SK-N-SH (cell line): ENCODE data around the gene PRKAA2. TPM values are rescaled to one million over a fixed set of nuclear protein-coding genes. Genes with fewer than 3 reads are reported as not detected.

ENCODE experiments used
- CTCF ChIA-PET: fragments of 300-600, 350-600 bp; formaldehyde crosslinking; extraction: SDS; loops from one replicate; lab custom pipeline; 2021; lab: Yijun Ruan, JAX
- POLR2A ChIA-PET: fragments of 350-600 bp; sonication (Branson Sonifier 250); formaldehyde crosslinking; extraction: SDS; loops from one replicate; lab custom pipeline; 2020; ENCODE audit warnings: antibody characterized with exemption, inconsistent platforms; lab: Yijun Ruan, JAX
- DNase-seq: peaks from one replicate; pipeline ENCODE4 v3.0.0; 2012
- H2AFZ ChIP-seq: fragments of 200-600 bp; sonication (generic); 2 replicates; pipeline ENCODE4 v1.8.1; 2016; ENCODE audit warnings: antibody characterized with exemption, mild to moderate bottlenecking, low read depth
- H3F3A ChIP-seq: fragments of 200-600 bp; sonication (generic); replicated peaks from 2 replicates; pipeline ENCODE3; 2016; ENCODE audit warnings: antibody characterized with exemption, mild to moderate bottlenecking; ENCODE audit not compliant: insufficient read depth
- H3K27ac ChIP-seq, 2 experiments: fragments of 200-500 bp in 1 of 2; fragments of 200-600 bp in 1 of 2; sonication (Bioruptor generic) in 1 of 2; sonication (generic), shearing (Covaris generic) in 1 of 2; 2 replicates each; pipeline versions ENCODE4 v1.5.1 to v1.6.1; 2014 to 2016; ENCODE audit warnings: low read depth in 2 of 2, inconsistent platforms in 1 of 2, low read length in 1 of 2, mild to moderate bottlenecking in 1 of 2, mixed read lengths in 1 of 2
- H3K27me3 ChIP-seq: fragments of 200-600 bp; sonication (generic), shearing (Covaris generic); 2 replicates; pipeline ENCODE4 v1.6.1; 2016; ENCODE audit warnings: mixed run types; ENCODE audit not compliant: insufficient read depth
- H3K36me3 ChIP-seq, 2 experiments: fragments of 200-500 bp in 1 of 2; fragments of 200-600 bp in 1 of 2; sonication (Bioruptor generic) in 1 of 2; sonication (generic) in 1 of 2; replicated peaks in 1 of 2; 2 replicates each; pipeline versions ENCODE3 to v1.5.1; 2014 to 2016; ENCODE audit warnings: low read length in 1 of 2, mild to moderate bottlenecking in 1 of 2; ENCODE audit not compliant: insufficient read depth in 2 of 2, control insufficient read depth in 1 of 2
- H3K4me1 ChIP-seq, 2 experiments: fragments of 200-500 bp in 1 of 2; fragments of 200-600 bp in 1 of 2; sonication (Bioruptor generic) in 1 of 2; sonication (generic), shearing (Covaris generic) in 1 of 2; 2 replicates each; pipeline versions ENCODE4 v1.5.1 to v1.6.1; 2014 to 2016; ENCODE audit warnings: low read depth in 1 of 2, low read length in 1 of 2, mixed run types in 1 of 2; ENCODE audit not compliant: insufficient read depth in 2 of 2, control insufficient read depth in 1 of 2
- H3K4me2 ChIP-seq: fragments of 200-600 bp; sonication (generic), shearing (Covaris generic); 2 replicates; pipeline ENCODE4 v1.6.1; 2017; ENCODE audit warnings: mixed run types
- H3K4me3 ChIP-seq, 2 experiments: fragments of 200-500 bp in 1 of 2; fragments of 200-600 bp in 1 of 2; sonication (Bioruptor generic) in 1 of 2; sonication (generic), shearing (Covaris generic) in 1 of 2; 2 replicates each; pipeline versions ENCODE4 v1.5.1 to v1.8.1; 2014 to 2016; ENCODE audit warnings: low read depth in 2 of 2, inconsistent platforms in 1 of 2, low read length in 1 of 2, mild to moderate bottlenecking in 1 of 2, mixed read lengths in 1 of 2, moderate library complexity in 1 of 2
- H3K79me2 ChIP-seq: fragments of 200-600 bp; sonication (generic); 2 replicates; pipeline ENCODE4 v1.8.1; 2017; ENCODE audit warnings: mild to moderate bottlenecking; ENCODE audit not compliant: insufficient read depth
- H3K9ac ChIP-seq: fragments of 200-600 bp; sonication (generic); 2 replicates; pipeline ENCODE4 v1.6.1; 2017; ENCODE audit warnings: mixed run types
- H3K9me2 ChIP-seq: fragments of 200-600 bp; sonication (generic); 2 replicates; pipeline ENCODE4 v1.6.1; 2017; ENCODE audit warnings: mixed run types
- H3K9me3 ChIP-seq: fragments of 200-600 bp; sonication (generic); 2 replicates; pipeline ENCODE4 v1.6.1; 2017; ENCODE audit warnings: mixed run types, mild to moderate bottlenecking, moderate library complexity
- H4K20me1 ChIP-seq: fragments of 200-600 bp; sonication (generic); 2 replicates; pipeline ENCODE4 v1.6.1; 2017; ENCODE audit warnings: mild to moderate bottlenecking, mixed run types; ENCODE audit not compliant: insufficient read depth
- EP300 ChIP-seq, 2 experiments: IDR thresholded peaks; 2 replicates each; pipeline versions ENCODE4 v1.4.0 to v1.6.1; 2012; ENCODE audit warnings: borderline replicate concordance in 1 of 2, low read depth in 1 of 2, low read length in 1 of 2
- FOSL2 ChIP-seq: IDR thresholded peaks from 2 replicates; pipeline ENCODE4 v1.4.0; 2012; ENCODE audit warnings: low read depth, mild to moderate bottlenecking, moderate library complexity, borderline replicate concordance
- FOXM1 ChIP-seq: IDR thresholded peaks from 2 replicates; pipeline ENCODE4 v1.4.0; 2012; ENCODE audit warnings: low read depth, mild to moderate bottlenecking
- GABPA ChIP-seq: IDR thresholded peaks from 2 replicates; pipeline ENCODE4 v1.4.0; 2012; ENCODE audit warnings: low read depth, mild to moderate bottlenecking
- MXI1 ChIP-seq: IDR thresholded peaks from 2 replicates; pipeline ENCODE4 v1.6.1; 2012; ENCODE audit warnings: mild to moderate bottlenecking, low read depth, low read length, improper control_type of control experiment
- NFIC ChIP-seq: IDR thresholded peaks from 2 replicates; pipeline ENCODE4 v1.4.0; 2012; ENCODE audit warnings: borderline replicate concordance
- POLR2AphosphoS5 ChIP-seq: IDR thresholded peaks from 2 replicates; pipeline ENCODE4 v1.6.1; 2012; ENCODE audit warnings: low read depth, low read length
- RAD21 ChIP-seq: IDR thresholded peaks from 2 replicates; pipeline ENCODE4 v1.6.1; 2012; ENCODE audit warnings: mild to moderate bottlenecking, low read length
- RCOR1 ChIP-seq: fragments of 150-350 bp; IDR thresholded peaks from 2 replicates; pipeline ENCODE4 v1.6.1; 2017; ENCODE audit warnings: antibody characterized with exemption, low read length
- RXRA ChIP-seq: IDR thresholded peaks from 2 replicates; pipeline ENCODE4 v1.4.0; 2012; ENCODE audit warnings: low read depth, mild to moderate bottlenecking, borderline replicate concordance
- SIN3A ChIP-seq: IDR thresholded peaks from 2 replicates; pipeline ENCODE4 v1.6.1; 2012; ENCODE audit warnings: low read depth, mild to moderate bottlenecking, low read length, moderate library complexity, borderline replicate concordance
- SMC3 ChIP-seq: IDR thresholded peaks from 2 replicates; pipeline ENCODE4 v1.6.1; 2012; ENCODE audit warnings: low read depth, low read length, improper control_type of control experiment
- TAF1 ChIP-seq: IDR thresholded peaks from 2 replicates; pipeline ENCODE4 v1.6.1; 2012; ENCODE audit warnings: low read depth, mild to moderate bottlenecking, low read length, moderate library complexity, borderline replicate concordance
- TCF12 ChIP-seq: IDR thresholded peaks from 2 replicates; pipeline ENCODE4 v1.4.0; 2012
- TEAD4 ChIP-seq: IDR thresholded peaks from 2 replicates; pipeline ENCODE4 v1.4.0; 2012; ENCODE audit warnings: mild to moderate bottlenecking, borderline replicate concordance; ENCODE audit not compliant: insufficient read depth
- YY1 ChIP-seq: IDR thresholded peaks from 2 replicates; pipeline ENCODE4 v1.4.0; 2012; ENCODE audit warnings: low read depth, mild to moderate bottlenecking
- WGBS: methylation state at CpG from one replicate; pipeline ENCODE4 v1.1.6; 2017; ENCODE audit warnings: low lambda C conversion rate; 5-methylcytosine and 5-hydroxymethylcytosine counted together
- polyA plus RNA-seq, 3 experiments: library from polyadenylated mRNA; depleted of rRNA; stranded (reverse); fragments of >200 nt; gene quantifications; 2 replicates each; pipeline ENCODE4 v1.2.3, GENCODE V29; 2012
- TF ChIP-seq, protein P1 (sequence below): fragments of 150-350 bp; IDR thresholded peaks from 2 replicates; pipeline ENCODE4 v1.6.1; 2016; ENCODE audit warnings: mild to moderate bottlenecking, low read depth, low read length
- TF ChIP-seq, protein P2 (sequence below): IDR thresholded peaks from 2 replicates; pipeline ENCODE4 v1.4.0; 2012; ENCODE audit warnings: low read depth, borderline replicate concordance
- TF ChIP-seq, protein P3 (sequence below): fragments of 150-350 bp; IDR thresholded peaks from 2 replicates; pipeline ENCODE4 v1.6.1; 2017; ENCODE audit warnings: antibody characterized with exemption, low read length, low read depth, borderline replicate concordance
- TF ChIP-seq, protein P4 (sequence below): IDR thresholded peaks from 2 replicates; pipeline ENCODE4 v1.4.0; 2012; ENCODE audit warnings: low read depth
- TF ChIP-seq, protein P5 (sequence below): IDR thresholded peaks from 2 replicates; pipeline ENCODE4 v1.6.1; 2012; ENCODE audit warnings: mild to moderate bottlenecking, low read depth, low read length, moderate library complexity

PRKAA2 gene
- polyA plus RNA-seq, 1 of the 3 experiments (the other 2 are of a cell fraction), result 1.5 TPM

DNA sequence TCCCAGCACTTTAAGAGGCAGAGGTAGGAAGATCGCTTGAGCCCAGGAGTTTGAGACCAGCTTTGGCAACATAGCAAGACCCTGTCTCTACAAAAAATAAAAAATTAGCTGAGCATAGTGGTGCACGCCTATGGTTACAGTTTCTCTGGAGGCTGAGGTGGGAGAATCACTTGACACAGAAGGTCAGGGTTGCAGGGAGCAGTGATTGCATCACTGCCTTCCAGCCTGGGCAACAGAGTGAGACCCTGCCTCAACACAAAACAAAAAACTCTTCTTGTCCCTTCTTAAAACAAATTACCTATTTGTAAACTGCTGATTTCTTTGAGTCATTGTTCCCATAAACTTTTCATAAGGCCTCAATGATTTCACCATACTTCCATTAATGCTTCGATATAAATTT is 18.7 kb downstream of the PRKAA2 start:
- no peak overlapping the region for H3K4me2 ChIP-seq
- no peak overlapping the region for H3K9ac ChIP-seq
- no peaks in the 10 kb centered on the region for H3K27me3 ChIP-seq
- H3K27ac ChIP-seq, result no peak overlapping the region
- H3K4me3 ChIP-seq, result no peak overlapping the region
- ChIA-PET CTCF (no interaction called here), POLR2A (no interaction called here)
- H3K9me3 ChIP-seq, result no peaks in the 10 kb centered on the region
- no peaks in the 10 kb centered on the region for H3F3A ChIP-seq
- no peak for DNase-seq
- 100% methylated on average over 3 of the region's 3 CpGs for WGBS
- no peaks in the 10 kb centered on the region for H4K20me1 ChIP-seq
- no peaks in the 10 kb centered on the region for H3K9me2 ChIP-seq
- no peaks in the 10 kb centered on the region for H3K79me2 ChIP-seq
- H2AFZ ChIP-seq, result no peak overlapping the region
- no peaks in the 10 kb centered on the region for H3K36me3 ChIP-seq
- no peaks in the 10 kb centered on the region for H3K4me1 ChIP-seq
- TF ChIP-seq TAF1, result no peak
- no peak for TF ChIP-seq RAD21
- no peak for TF ChIP-seq SMC3
- TF ChIP-seq MXI1, result no peak

DNA sequence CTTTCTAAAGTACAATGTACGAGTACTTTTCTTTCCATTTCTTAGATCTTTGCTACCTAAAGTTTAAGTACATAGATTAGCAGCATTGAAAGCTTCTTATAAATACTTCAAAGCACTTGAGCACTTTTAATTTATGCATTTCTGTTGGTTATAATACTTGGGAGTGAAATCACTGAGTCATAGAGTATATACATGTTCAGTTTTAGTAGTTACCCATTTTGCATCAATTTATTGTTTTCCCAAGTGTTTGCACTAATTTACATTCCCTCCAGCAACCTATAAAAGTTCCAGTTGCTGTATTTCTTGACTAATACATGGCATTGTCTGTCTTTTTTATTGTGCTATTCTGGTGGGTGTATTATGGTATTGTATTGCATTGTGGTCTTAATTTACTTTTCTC is 20.3 kb downstream of the PRKAA2 start:
- H3K4me2 ChIP-seq, result no peak overlapping the region
- H3K9me2 ChIP-seq, result no peaks in the 10 kb centered on the region
- CTCF ChIA-PET, result no interaction called here
- TF ChIP-seq FOSL2, result no peak
- TF ChIP-seq RXRA, result no peak
- TF ChIP-seq, protein P1, sequence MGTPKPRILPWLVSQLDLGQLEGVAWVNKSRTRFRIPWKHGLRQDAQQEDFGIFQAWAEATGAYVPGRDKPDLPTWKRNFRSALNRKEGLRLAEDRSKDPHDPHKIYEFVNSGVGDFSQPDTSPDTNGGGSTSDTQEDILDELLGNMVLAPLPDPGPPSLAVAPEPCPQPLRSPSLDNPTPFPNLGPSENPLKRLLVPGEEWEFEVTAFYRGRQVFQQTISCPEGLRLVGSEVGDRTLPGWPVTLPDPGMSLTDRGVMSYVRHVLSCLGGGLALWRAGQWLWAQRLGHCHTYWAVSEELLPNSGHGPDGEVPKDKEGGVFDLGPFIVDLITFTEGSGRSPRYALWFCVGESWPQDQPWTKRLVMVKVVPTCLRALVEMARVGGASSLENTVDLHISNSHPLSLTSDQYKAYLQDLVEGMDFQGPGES, result no peak
- TF ChIP-seq FOXM1, result no peak
- TF ChIP-seq SMC3, result no peak
- TF ChIP-seq, protein P2, sequence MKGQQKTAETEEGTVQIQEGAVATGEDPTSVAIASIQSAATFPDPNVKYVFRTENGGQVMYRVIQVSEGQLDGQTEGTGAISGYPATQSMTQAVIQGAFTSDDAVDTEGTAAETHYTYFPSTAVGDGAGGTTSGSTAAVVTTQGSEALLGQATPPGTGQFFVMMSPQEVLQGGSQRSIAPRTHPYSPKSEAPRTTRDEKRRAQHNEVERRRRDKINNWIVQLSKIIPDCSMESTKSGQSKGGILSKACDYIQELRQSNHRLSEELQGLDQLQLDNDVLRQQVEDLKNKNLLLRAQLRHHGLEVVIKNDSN, result no peak
- TF ChIP-seq RAD21, result no peak
- no peak for TF ChIP-seq SIN3A
- no peak for TF ChIP-seq TEAD4
- TF ChIP-seq YY1, result no peak
- no peak for TF ChIP-seq POLR2AphosphoS5
- no peak for TF ChIP-seq EP300 (IDR thresholded peaks at IDR 0.05; ENCODE audit: borderline replicate concordance in 1 of 2, low read depth in 1 of 2, low read length in 1 of 2)
- TF ChIP-seq, protein P3, sequence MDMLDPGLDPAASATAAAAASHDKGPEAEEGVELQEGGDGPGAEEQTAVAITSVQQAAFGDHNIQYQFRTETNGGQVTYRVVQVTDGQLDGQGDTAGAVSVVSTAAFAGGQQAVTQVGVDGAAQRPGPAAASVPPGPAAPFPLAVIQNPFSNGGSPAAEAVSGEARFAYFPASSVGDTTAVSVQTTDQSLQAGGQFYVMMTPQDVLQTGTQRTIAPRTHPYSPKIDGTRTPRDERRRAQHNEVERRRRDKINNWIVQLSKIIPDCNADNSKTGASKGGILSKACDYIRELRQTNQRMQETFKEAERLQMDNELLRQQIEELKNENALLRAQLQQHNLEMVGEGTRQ, result no peak
- TF ChIP-seq, protein P4, sequence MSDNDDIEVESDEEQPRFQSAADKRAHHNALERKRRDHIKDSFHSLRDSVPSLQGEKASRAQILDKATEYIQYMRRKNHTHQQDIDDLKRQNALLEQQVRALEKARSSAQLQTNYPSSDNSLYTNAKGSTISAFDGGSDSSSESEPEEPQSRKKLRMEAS, result no peak
- no peak for TF ChIP-seq GABPA
- TF ChIP-seq TCF12, result no peak
- TF ChIP-seq, protein P5, sequence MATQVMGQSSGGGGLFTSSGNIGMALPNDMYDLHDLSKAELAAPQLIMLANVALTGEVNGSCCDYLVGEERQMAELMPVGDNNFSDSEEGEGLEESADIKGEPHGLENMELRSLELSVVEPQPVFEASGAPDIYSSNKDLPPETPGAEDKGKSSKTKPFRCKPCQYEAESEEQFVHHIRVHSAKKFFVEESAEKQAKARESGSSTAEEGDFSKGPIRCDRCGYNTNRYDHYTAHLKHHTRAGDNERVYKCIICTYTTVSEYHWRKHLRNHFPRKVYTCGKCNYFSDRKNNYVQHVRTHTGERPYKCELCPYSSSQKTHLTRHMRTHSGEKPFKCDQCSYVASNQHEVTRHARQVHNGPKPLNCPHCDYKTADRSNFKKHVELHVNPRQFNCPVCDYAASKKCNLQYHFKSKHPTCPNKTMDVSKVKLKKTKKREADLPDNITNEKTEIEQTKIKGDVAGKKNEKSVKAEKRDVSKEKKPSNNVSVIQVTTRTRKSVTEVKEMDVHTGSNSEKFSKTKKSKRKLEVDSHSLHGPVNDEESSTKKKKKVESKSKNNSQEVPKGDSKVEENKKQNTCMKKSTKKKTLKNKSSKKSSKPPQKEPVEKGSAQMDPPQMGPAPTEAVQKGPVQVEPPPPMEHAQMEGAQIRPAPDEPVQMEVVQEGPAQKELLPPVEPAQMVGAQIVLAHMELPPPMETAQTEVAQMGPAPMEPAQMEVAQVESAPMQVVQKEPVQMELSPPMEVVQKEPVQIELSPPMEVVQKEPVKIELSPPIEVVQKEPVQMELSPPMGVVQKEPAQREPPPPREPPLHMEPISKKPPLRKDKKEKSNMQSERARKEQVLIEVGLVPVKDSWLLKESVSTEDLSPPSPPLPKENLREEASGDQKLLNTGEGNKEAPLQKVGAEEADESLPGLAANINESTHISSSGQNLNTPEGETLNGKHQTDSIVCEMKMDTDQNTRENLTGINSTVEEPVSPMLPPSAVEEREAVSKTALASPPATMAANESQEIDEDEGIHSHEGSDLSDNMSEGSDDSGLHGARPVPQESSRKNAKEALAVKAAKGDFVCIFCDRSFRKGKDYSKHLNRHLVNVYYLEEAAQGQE, result no peak
- TF ChIP-seq TAF1, result no peak
- TF ChIP-seq NFIC, result no peak
- no peak for TF ChIP-seq RCOR1
- TF ChIP-seq, all 33 proteins: peak for 0
- 100% methylated on average over 1 of the region's 1 CpG for WGBS
- Histone ChIP-seq H3K27me3 (no peaks in the 10 kb centered on the region), H3K9ac (no peak overlapping the region), H3K4me1 (no peaks in the 10 kb centered on the region), H3K27ac (no peak overlapping the region), H2AFZ (no peak overlapping the region), H4K20me1 (no peaks in the 10 kb centered on the region), H3K4me3 (no peak overlapping the region), H3K79me2 (no peaks in the 10 kb centered on the region), H3F3A (no peaks in the 10 kb centered on the region), H3K9me3 (no peaks in the 10 kb centered on the region), H3K36me3 (no peaks in the 10 kb centered on the region)
- POLR2A ChIA-PET, result no interaction called here
- no peak for DNase-seq
